Kasumi-1 (cell line): ENCODE data around the gene SYAP1.
"Not testable (repeated sequence)": the region's sequence is repeated elsewhere in the genome, so short reads cannot be mapped to it uniquely, and the experiment has no call there.

Source experiments
- DNase-seq, 2 experiments: peaks; one replicate each; lab custom pipeline; 2025; lab: John Stamatoyannopoulos, UW

Gene SYAP1

DNA sequence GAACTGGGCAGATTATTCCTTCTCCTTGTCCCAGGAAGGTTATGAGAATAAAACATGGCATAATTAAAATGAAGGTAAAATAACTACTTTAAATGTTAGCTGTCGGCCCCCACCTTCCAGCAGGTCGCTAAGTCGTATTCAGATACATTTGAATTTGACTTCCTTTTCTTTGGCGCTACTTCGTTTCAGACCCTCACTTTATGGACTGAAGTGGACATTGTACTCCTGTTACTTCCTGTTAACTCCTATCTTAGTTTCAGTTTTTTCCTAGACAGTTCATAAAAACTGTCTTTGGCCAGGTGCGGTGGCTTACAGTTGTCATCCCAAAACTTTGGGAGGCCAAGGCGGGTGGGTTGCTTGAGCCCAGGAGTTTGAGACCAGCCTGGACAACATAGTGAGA is 5.7 kb downstream of the SYAP1 start:
- DNase-seq = no peak

DNA sequence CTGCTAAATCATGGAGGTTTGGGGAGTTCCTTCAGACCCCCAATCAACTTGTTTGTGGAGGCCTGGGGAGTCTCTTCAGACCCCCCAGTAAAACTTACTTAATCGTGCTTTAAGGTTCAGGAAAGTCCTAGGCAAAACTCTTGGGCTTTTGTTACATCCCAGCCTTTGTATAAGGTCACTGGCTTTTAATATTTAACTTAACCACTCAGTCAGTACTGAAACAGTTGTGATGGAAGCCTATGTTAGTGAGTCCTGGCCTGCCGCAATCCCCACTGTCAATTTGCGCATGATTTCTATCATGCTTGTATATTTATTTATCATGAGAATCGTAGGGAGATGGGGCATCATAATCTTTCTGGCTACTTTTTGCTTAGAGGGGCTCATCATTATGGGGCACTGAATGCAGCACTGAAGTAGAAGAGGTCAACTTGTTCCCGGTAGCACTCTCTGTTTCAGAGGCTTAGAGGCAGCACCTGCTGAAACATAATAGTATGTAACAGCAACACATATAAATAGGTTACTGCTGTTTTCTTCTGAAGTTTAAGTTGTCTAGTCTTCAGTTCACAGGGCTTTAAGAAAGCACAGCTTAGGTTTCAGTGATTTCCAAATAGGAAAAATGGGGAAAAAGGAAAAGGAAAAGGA is 7.1 kb downstream of the SYAP1 start:
- not testable (repeated sequence) for DNase-seq

DNA sequence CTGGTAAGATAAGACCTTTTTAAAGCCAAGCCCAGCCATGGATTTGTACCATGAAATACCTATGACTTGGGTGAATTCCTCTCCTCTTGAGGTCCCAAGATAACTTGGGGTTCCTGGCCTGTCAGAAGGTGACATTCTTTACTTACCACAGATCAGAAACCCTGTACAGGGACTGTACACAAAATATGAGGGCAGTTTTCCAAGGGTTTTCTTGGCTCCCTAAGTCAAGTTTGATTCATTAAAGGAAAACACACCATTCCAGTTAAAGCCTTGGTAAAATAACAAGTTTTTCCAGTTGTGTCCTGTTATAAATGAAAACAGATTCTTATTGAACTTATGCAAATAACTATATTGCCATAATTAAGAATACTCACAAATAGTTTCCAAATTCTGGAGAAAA is 8.2 kb downstream of the SYAP1 start:
- no peak for DNase-seq

DNA sequence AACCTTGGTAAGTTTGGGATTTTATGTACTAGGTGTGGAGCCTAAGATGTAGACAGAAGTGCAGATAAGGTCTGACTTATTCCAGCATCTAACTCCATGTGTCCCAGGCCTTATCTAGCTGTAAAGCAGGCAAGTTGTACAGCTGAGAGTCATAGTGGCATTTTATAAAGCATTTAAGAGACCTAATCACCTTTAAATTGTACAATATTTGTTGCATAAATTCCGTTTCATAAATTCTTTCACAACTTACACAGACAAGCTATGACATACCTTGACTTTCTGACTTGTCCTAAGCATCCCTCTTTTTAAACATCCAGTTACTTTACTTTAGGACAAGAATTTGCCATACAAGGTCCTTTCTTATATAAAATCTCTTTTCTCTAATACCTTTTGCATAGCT is 11.0 kb downstream of the SYAP1 start:
- DNase-seq = no peak

DNA sequence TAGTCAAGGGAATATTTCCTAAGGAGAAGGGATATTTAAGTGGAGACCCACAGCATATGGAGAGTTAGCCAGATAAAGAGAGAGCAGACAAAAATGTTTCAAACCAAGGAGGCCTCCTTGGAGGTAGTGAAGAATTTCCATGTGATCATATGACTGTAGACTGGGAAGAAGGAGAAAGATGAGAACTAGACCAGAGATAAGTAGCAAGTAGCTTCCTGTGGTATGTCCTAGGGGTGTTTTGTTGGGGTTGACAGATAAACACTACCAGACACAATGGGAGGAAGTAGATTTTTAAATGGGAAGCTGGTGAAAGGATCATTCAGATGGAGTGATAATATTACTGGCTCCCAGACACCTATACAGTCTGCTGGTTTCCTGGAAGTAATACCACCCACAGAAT is 13.6 kb downstream of the SYAP1 start:
- DNase-seq = no peak

DNA sequence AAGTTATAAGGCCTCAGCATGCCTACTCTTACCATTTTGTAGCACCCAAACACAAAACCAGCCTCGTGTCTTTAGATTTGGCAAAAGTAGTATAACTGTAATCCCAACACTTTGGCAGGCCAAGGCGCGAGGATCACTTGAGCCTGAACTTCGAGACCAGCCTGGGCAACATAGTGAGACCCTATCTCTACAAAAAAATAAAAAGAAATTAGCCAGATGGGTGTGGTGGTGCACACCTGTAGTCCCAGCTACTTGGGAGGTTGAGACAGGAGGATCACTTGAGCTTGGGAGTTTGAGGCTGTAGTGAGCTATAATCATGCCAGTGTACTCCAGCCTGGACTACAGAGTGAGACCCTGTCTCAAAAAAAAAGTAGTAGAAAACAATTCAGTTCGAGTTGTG is 17.6 kb downstream of the SYAP1 start:
- DNase-seq = no peak

DNA sequence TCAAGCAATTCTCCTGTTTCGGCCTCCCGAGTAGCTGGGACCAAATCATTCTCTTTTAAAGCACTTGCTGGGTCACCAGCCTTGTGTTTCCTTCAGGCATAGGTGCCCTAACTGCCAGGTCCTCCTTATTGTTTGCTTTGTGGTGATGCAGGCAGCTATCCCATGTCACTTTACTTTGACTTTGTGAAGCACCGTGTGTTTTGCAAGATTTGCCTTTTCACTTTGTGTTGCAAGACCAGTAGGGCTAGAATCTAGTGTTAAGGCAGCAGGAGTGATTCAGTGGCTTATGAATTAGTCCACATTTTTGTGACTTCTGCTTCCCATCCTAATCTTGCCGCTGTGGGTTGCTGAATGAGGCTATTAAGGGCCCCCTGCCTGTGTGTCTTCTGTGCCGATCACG is 20.2 kb downstream of the SYAP1 start:
- no peak for DNase-seq

DNA sequence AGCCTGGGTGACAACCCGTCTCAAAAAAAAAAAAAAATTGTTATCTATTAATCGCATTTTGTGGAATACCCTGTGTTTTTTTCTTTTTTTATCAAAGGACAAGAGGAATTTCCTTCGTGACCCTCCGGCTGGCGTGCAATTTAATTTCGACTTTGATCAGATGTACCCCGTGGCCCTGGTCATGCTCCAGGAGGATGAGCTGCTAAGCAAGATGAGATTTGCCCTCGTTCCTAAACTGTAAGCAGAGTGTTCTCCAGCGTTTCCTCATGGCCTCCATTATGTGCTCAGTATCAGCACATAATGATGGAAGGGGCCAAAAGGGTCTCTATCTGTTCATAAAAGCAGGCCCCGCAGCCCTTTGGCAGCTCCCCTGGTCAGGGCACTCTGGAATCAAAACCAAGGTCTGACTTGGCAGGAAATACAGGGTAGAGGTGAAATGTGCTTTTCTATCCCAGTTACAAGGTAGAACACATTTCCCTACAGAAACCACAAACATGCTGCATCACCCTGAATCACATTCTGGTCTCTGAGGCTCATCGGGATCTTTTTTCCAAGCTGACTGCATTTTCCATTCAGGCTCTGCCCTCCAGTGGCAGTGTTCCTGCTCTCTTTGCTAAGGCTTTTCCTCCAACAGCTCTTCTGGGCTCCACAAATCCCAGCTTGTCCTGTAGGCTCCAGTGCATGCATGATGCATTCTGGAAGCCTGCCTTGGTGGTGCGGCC is 24.4 kb downstream of the SYAP1 start:
- no peak for DNase-seq

DNA sequence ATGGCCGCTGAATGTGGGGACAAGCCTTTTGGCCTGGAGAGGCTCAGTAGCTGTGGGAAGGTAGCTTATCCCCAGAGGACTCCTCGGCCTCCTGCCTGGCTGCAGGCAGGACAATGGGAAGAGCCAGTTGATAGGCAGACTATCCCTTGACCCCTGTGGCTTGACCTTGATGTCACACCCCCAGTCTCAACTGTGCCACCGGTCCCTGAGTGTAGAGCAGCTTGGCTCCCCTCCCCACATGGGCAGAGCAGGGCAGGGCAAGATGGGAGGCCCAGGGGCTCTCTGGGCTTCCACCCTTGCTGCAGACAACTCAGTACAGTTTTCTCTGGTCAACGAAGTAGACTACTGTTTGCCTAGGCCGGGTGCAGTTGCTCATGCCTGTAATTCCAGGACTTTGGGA is 25.7 kb downstream of the SYAP1 start:
- DNase-seq = no peak

DNA sequence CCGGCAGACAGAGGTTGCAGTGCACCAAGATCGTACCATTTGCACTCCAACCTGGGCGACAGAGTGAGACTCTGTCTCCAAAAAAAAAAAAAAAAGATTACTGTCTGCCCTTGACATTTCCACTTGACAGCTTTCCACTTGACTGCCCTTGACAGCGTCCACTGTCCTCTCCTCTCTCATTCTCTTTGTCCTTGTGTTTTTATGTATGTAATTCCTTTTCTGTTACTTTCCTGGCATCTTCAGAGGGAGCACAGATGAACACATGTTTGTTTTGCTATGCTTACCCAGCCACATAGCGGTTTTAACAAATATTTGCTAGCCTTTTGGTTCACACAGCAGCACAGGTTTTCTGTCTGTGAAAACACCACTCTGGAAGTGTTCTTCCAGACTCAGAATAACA is 26.2 kb downstream of the SYAP1 start:
- DNase-seq = no peak

DNA sequence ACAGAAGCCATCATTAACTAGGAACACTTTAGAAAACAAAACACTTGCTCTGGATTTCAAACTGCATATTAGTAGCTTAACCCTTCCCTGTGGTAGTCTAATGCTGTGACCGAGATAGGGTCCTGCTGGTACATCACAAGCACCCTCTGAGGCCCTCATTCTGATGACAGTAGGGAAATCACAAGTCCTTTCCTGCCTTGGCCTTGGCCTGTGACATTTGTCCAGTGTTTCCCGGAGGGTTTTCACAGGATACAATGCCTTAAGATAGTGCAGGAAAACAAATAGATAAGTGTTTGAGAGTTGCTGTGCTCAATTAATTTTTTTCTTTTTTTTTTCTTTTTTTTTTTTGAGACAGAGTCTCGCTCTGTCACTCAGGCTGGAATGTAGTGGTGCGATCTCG is 29.0 kb downstream of the SYAP1 start:
- DNase-seq = no peak

DNA sequence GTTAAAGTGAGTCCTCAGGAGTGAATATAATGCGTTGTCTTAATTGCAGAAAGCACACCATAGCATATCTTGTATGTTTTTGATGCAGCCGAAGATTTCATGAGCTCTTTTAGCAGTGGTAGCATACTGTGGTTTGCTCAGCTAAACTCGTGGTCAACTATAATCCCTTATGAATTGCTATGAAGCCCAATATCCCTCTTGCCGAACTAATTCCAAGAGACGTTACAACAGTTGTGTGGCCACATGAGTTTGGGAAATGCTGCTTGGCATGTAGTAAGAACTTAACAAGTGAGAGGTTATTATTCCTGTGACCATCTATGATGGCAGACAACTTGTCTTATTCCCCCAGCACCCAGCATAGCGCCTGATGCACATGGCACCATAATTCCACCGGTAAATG is 30.7 kb downstream of the SYAP1 start:
- DNase-seq = no peak

DNA sequence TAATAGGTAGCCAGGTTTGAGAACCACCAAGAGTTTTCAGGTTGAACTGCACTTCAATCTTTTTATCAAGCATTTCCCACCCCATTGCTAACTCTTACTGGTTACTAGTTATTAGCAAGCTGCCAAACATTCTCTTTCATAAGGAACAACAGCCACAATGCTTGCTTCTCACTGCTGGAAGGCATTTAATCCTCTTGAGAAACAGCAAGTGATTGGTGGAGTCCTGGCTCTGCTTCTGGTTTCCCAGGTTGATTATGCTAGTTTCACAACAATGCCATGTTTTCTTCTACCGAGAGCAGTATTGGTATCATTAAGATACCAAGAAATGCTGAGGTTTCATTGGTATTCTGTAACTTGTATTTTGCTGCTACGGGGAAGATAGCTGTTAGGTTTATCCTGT is 34.6 kb downstream of the SYAP1 start:
- no peak for DNase-seq

DNA sequence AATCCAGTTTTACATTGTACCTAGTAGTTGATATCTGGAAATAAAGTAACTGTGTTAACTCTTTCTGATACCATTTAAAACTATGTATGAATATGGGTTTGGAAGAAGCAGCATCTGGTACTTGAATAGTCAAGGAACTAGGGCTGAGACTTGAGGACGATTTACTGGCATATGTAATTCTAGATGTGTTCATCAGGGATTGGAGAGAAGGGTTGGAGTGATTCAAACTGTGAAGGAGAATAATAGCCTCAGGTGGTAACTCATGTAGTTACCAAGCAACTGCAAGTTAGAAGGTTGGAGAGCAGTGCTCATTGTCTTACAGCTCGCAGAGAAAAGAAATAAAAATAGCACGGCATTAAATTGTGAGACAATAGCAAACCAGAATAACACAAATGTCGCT is 37.3 kb downstream of the SYAP1 start:
- DNase-seq = no peak

DNA sequence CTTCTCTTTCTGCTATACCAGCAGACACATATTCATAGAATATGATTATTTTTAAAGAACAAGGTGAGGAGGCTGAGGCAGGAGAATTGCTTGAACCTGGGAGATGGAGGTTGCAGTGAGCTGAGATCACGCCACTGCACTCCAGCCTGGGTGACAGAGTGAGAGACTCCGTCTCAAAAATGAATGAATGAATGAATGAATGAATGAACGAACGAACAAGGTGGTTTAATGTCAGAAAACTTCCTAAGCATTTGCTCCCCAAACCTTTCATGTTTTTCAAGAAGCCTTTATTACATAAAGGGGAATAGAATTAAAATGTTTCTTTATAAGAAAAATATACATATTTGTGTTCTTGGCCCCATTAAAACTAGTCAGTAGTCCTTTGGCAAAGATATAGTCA is 42.1 kb downstream of the SYAP1 start:
- not testable (repeated sequence) for DNase-seq

DNA sequence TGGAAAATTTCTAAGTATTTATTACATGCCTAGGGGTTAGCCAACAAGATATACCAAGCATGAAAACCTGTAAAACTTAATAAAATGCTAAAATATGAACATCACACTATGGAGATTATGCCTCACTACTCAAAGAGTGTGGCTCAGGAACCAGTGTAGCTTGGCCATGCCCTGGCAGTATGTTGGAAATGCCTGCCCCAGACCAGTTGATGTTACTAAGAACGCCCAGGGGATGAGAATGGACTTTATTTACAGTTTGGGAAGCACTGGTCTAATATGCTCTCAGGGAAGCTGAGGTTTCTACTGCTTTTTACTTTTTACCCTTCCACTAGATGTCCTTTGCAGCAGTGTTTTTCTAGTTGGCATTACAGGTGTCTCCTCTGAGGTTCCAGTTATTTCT is 43.2 kb downstream of the SYAP1 start:
- no peak for DNase-seq

DNA sequence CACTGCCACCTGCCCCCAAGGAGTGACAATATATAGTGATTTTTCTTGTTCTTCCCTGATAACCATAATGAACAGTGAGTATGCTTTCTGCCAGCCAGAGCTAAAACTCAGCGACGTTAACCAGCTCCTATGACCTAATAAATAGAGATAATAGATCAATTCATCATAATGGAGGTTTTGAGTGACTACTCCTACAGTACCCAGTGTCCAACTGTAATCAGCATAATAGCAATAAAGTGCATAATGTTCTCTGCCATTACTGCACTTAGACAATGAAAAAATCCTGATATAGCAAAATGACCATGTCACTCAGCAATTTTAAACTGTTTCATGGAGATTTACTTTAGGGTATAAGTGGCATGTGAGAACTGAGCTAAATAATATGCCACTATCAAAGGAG is 46.2 kb downstream of the SYAP1 start:
- DNase-seq = no peak

DNA sequence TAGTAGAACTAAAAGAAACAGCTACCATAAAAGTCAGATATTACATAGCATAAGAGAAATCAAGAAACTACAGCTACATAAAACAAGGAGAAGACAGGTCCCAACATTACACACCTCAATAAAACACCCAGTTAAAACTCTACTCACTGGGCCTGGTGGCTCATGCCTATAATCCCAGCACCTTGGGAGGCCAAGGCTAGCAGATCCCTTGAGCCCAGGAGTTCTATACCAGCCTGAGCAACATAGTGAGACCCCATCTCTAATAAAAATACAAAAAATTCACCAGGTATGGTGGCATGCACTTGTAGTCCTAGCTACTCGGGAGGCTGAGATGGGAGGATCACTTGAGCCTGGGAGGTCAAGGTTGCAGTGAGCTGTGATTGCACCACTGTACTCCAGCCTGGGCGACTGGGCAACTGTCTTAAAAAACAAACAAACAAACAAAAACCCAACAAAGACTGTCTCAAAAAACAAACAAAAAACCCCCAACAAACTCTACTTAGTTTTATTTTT is 51.6 kb downstream of the SYAP1 start:
- DNase-seq = no peak

DNA sequence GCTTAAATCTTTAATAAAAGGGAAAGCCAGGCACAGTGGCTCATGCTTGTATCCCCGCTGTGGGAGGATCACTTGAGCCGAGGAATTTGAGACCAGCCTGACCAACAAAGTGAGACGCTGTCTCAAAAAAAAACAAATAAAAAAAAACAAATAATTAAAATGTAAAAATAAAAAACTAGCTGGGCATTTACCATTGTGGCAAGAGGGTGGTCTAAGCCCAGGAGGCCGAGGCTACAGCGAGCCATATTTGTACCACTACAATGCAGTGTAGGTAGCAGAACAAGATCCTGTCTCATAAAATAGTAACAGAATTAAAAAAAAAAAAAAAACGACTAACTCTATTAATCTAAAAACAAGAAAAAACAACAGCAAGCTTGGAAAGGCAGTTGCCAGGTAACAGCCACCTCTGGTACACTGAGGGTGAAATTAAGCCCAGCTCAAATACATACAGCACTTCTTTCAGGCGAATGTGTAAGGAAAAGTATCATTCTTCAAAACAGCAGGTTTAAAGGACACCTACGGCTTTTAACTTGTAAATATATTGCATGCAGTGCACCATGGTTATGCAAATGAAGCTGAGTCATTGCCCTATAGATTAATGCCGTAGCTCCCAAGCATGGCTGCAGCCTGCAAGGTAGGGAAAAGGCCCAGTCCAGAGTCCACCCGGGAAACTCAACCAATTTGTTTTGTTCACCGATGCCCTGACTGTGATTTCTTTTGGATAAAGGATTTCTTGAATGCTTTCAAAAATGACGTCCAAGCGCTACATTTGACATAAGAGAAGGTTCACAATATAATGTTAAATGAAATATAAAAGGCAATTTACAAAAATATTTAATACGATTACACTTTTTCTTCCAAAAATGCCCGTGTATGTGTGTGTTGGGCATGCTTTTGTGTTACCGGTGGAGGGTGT is 52.3 kb downstream of the SYAP1 start:
- no peak for DNase-seq

DNA sequence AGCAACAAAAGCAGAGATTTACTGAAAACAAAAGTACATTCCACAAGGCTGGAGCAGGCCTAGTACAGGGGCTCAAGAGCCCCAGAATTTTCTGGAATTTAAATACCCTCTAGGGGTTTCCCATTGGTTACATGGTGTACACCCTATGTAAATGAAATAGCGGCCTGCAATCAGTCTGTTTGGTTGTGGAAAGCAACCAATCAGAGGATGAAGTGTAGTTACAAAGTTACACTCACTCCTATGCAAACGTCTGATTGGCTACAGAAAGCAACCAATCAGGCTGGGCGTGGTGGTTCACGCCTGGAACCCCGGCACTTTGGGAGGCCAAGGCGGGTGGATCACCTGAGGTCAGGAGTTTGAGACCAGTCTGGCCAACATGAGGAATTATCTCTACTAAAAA is 53.0 kb downstream of the SYAP1 start:
- no peak for DNase-seq

DNA sequence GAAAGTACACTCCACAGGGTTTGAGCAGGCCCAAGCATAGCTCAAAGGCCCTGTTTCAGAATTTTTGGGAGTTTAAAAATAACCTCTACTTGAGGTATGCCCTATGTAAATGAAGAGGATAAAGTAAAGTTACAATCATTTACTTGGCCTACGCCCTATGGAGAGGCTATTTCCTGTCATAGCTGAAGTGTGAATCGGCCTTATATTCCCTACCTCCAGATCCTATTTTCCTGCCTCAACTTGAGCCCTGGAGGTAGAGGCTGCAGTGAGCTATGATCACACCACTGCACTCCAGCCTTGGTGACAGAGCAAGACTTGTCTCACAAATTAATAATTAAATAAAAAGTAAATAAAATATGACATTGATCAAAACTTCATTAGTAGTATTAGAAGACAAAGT is 55.3 kb downstream of the SYAP1 start:
- no peak for DNase-seq

DNA sequence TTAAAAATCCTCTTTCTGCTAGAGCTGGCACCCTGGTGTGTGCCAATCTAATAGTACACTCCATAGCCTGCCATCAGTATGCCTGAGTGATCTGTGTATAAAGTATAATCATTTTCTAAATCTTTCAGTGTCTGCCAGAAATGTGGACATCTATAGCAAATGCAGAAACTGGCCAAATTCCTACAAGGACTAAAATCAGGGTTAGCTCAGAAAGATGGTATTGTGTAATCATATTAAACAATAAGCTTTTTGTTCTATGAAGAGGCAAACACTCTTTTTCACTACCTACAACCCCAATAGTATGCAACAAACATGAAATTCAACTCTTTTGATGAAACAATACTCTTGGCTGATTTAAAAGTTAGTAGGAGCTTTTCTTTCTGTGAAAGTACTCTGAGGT is 59.1 kb downstream of the SYAP1 start:
- no peak for DNase-seq

DNA sequence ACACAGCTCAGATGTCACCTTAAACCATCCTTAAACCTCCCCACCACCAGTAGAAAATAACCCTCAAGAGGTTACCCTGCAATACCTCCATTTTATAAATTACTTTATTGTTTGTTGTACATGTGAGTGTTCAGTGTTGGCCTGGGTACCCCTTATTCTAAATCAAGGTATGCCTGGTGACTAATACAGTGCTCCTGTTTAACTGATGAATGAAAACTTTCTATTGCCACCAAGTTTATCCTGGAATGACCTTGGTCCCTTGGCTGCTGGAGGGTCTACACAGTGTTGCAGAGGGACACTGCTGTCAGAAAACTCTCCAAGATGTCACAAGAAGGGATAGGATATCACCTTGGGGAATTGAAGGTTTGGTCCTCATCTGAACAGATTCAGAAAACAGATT is 59.6 kb downstream of the SYAP1 start:
- DNase-seq = no peak
